Stimulated activated effector memory CD8-positive, alpha-beta T cell treated with anti-CD3 and anti-CD28 coated beads, Interleukin-12 subunit alpha, Interleukin-12 subunit beta, amount 100 ng/mL, for 72 hours (primary cell): ENCODE measurements around the gene PRRX2.
"Not testable (repeated sequence)": the region's sequence is repeated elsewhere in the genome, so short reads cannot be mapped to it uniquely, and the experiment has no call there.

Experiments
- ATAC-seq: fragments of 150-1000 bp; cut with Tn5 transposase; 2 replicates; pipeline ENCODE4 v1.10.0; 2021
- DNase-seq, 2 donors: peaks; one replicate each; pipeline ENCODE4 v3.0.0; 2021 to 2022; ENCODE audit warnings: low spot score in 2 of 2
- H3K27ac Mint-ChIP-seq: one replicate; pipeline ENCODE4 v1.8.0; 2022; ENCODE audit warnings: mild to moderate bottlenecking, mixed read lengths
- H3K36me3 Mint-ChIP-seq: one replicate; pipeline ENCODE4 v1.8.0; 2022; ENCODE audit warnings: mild to moderate bottlenecking, mixed read lengths
- H3K4me1 Mint-ChIP-seq: one replicate; pipeline ENCODE4 v1.8.0; 2022; ENCODE audit warnings: mixed read lengths
- H3K4me3 Mint-ChIP-seq: one replicate; pipeline ENCODE4 v1.8.0; 2022; ENCODE audit warnings: mild to moderate bottlenecking, mixed read lengths
- H3K9me3 Mint-ChIP-seq: one replicate; pipeline ENCODE4 v1.8.0; 2022; ENCODE audit warnings: mixed read lengths

PRRX2 gene

DNA sequence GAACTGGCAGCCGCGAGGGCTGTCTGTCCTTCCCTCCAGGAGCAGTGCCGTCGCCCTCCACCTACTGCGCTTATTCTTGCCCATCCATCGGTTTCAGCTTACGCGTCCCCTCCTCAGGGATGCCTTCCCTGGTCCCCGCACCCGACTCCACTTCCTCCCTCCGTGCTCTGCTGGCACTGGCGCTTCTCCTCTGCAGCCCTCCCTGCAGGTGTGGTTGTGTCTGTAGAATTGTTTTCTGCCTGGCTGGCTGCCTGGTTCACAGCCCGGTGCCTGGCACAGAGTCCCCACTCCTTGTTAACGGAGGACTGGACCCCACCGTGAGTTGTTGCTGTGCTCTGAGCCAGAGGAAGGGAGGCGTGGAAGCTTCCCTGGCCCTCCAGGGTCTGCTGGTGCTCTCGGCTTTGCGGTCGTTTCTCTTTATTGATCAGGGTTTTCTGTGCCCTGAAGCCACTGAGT, 33.7 kb upstream of the PRRX2 start:
- ATAC-seq (no peak), DNase-seq (no peak)
- Mint-ChIP-seq H3K27ac (peak overlapping the region; percentile 91), H3K9me3 (no peaks in the 10 kb centered on the region), H3K36me3 (peaks cover 91% of the 10 kb centered on the region), H3K4me3 (peak overlapping the region; percentile 52), H3K4me1 (peaks cover 54% of the 10 kb centered on the region)

DNA sequence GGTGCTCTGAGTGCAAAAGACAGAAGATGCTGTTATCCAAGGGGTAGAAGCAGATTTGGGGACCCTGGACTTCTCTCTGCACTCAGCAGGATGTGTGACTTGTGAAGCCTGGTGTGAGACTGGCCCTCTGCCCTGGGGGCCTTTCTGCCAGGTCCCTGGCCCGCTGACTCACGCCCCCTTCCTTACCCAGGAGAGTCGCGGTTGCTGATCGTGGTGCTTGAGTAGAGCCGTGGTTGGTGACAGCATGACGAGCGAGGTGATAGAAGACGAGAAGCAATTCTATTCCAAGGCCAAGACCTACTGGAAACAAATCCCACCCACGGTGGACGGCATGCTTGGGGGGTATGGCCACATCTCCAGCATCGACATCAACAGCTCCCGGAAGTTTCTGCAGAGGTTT, 33.0 kb upstream of the PRRX2 start:
- peak overlapping the region; percentile 91 for H3K27ac Mint-ChIP-seq
- peaks cover 46% of the 10 kb centered on the region for H3K4me1 Mint-ChIP-seq
- H3K4me3 Mint-ChIP-seq, result no peak overlapping the region

DNA sequence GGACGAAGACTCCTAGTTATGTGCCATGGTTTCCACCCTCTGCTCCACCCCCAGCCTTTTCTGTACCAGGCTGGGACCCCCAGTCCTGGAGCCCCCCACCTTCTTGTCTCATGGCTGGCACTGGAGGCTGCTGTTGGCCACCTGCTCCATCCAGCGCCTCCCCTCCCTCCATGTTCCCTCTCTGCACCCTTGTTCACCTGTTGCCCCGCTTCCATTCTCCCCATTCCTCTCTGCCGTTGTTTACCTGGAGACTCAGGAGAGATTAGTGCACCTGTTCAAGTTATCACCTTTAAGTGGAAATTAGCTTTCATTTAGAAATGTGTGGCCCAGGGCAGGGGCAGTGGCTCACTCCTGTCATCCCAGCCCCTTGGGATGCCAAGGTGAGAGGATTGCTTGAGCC, 32.2 kb upstream of the PRRX2 start:
- Mint-ChIP-seq H3K36me3 (peaks cover 92% of the 10 kb centered on the region), H3K27ac (peak overlapping the region; percentile 91), H3K4me1 (peaks cover 47% of the 10 kb centered on the region), H3K9me3 (no peaks in the 10 kb centered on the region), H3K4me3 (no peak overlapping the region)
- DNase-seq (no peak), ATAC-seq (no peak)

More for the DNA sequence above, 33.0 kb upstream of the PRRX2 start:
- ATAC-seq, result no peak
- H3K9me3 Mint-ChIP-seq, result no peaks in the 10 kb centered on the region
- DNase-seq, result no peak
- H3K36me3 Mint-ChIP-seq, result peaks cover 92% of the 10 kb centered on the region

DNA sequence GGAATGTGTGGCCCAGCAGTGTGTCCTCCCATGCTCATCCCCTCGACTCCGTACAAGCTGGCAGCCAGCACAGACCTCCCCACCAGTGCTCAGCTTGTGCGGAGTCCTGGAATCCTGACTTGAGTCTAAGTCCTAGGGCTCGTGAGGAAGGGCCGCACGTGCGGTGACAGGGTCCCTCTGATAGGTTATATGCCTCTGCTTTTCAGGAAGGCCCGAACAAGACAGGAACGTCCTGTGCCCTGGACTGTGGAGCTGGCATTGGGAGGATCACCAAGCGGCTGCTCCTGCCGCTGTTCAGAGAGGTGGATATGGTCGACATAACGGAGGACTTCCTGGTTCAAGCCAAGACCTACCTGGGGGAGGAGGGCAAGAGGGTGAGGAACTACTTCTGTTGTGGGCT, 31.6 kb upstream of the PRRX2 start:
- no peak overlapping the region for H3K27ac Mint-ChIP-seq
- no peaks in the 10 kb centered on the region for H3K9me3 Mint-ChIP-seq
- peaks cover 47% of the 10 kb centered on the region for H3K4me1 Mint-ChIP-seq
- DNase-seq, result no peak
- no peak overlapping the region for H3K4me3 Mint-ChIP-seq
- ATAC-seq, result no peak
- peaks cover 91% of the 10 kb centered on the region for H3K36me3 Mint-ChIP-seq

DNA sequence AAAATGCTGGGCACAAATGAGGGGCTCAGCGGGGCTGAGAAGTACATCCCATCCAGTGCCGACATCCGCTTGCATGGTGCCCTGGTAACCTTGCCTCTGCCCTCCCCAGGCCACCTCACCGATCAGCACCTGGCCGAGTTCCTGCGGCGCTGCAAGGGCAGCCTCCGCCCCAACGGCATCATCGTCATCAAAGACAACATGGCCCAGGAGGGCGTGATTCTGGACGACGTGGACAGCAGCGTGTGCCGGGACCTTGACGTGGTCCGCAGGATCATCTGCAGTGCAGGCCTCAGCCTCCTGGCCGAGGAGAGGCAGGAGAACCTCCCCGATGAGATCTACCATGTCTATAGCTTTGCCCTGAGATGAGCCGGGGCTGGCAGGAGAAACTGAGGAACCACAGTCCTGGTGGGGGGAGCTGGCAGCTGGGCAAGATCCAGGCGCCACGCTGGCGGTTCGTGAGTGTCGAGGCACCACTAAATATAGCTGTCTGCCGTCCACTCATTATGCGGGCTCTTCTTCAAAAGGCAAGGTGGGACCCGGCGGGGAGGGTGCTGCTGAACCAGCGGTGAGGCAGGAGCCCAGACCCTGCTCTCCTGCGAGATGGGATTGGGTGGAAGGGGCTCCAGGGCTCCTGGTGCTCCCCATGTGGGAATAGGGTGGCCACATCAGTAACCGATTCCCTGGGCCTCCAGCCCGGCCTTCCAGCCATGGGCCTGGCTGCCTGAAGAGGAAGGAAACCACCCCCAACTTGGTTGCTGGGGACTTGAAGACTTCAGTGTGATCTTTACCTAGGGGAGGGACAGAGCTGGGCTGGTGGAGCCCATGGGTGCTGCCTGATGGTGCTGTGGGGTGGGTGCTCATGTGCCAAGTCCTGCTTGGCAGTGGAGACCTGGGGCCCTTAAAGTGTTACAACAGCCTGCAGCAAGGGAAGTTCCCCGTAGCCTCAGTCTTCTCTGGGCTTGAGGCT, 30.1 kb upstream of the PRRX2 start:
- Mint-ChIP-seq H3K4me1 (peaks cover 44% of the 10 kb centered on the region), H3K36me3 (peaks cover 76% of the 10 kb centered on the region), H3K9me3 (no peaks in the 10 kb centered on the region), H3K27ac (no peak overlapping the region), H3K4me3 (no peak overlapping the region)
- DNase-seq (no peak), ATAC-seq (no peak)

DNA sequence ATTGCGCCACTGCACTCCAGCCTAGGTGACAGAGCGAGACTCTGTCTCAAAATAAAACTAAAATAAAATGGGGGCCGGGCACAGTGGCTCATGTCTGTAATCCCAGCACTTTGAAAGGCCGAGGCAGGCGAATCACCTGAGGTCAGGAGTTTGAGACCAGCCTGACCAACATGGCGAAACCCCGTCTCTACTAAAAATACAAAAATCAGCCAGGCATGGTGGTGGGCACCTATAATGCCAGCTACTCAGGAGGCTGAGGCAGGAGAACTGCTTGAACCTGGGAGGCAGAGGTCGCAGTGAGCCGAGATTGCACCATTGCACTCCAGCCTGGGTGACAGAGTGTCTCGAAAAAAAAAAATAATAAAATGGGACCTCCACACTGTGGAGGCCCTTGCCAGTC, 29.1 kb upstream of the PRRX2 start:
- peaks cover 82% of the 10 kb centered on the region for H3K36me3 Mint-ChIP-seq

DNA sequence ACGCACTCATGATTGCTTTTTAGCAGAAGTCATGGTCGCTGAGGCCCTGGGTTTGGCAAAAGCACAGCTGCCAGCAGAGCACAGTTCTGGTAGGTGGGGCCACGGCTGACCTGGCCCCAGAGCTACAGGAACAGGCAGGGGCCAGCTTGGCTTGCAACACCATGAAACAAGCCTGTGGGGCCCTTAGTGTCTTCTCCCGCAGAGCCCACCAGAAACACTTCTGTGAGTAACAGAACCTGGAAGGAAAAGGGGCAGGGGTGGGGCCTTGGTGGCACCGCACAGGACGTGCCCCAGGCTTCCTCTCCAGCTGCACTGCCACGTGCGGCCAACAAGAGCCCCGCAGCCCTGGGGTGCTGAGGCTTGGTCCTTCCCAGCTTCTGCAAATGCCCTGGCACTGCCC, 28.3 kb upstream of the PRRX2 start:
- H3K9me3 Mint-ChIP-seq, result no peaks in the 10 kb centered on the region
- H3K27ac Mint-ChIP-seq, result no peak overlapping the region

More for the DNA sequence above, 29.1 kb upstream of the PRRX2 start:
- H3K4me1 Mint-ChIP-seq, result peaks cover 44% of the 10 kb centered on the region
- not testable (repeated sequence) for ATAC-seq, DNase-seq, H3K4me3 Mint-ChIP-seq, H3K27ac Mint-ChIP-seq, H3K9me3 Mint-ChIP-seq

DNA sequence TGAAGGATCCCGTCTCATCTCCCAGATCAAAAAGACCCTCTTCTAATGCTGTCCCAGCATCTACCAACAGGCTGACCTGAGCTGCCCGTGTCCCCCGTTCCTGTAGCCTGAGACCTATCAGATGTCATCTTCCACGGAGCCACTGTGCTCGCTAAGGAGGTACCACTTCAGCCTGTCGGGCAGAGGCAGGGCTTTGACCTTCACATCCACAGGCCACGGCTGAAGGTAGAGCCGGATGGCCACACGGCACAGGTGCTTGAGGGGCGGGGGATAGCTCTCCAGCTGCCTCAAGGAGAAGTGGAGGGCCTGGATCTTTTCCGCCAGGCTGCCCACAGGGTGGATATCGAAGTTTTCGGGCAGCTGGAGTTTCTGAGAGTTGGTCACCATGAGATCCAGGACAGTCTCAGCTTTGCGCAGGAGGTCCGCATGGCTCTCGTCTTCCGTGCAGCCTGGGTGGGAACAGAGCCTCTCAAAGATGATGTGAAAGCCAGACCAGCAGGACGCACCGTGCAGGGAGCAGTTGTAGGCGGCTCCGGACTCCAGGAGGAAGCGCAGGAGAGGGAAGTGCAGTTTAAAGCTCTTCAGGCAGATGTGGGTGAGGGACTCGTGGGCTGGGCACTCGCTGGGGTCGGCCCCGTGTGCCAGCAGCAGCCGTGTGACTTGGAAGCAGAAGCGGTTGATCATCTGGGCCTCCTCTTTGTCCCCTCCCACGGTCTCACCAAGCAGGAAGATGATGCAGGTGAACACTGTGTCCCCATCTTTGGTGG, 27.6 kb upstream of the PRRX2 start:
- Mint-ChIP-seq H3K9me3 (no peaks in the 10 kb centered on the region), H3K27ac (peak overlapping the region; percentile 84), H3K36me3 (peaks cover 68% of the 10 kb centered on the region), H3K4me3 (no peak overlapping the region), H3K4me1 (peaks cover 33% of the 10 kb centered on the region)
- no peak for DNase-seq
- ATAC-seq, result no peak

More for the DNA sequence above, 28.3 kb upstream of the PRRX2 start:
- ATAC-seq (no peak), DNase-seq (no peak)
- H3K4me3 Mint-ChIP-seq, result no peak overlapping the region
- H3K4me1 Mint-ChIP-seq, result peaks cover 39% of the 10 kb centered on the region
- H3K36me3 Mint-ChIP-seq, result peaks cover 76% of the 10 kb centered on the region

DNA sequence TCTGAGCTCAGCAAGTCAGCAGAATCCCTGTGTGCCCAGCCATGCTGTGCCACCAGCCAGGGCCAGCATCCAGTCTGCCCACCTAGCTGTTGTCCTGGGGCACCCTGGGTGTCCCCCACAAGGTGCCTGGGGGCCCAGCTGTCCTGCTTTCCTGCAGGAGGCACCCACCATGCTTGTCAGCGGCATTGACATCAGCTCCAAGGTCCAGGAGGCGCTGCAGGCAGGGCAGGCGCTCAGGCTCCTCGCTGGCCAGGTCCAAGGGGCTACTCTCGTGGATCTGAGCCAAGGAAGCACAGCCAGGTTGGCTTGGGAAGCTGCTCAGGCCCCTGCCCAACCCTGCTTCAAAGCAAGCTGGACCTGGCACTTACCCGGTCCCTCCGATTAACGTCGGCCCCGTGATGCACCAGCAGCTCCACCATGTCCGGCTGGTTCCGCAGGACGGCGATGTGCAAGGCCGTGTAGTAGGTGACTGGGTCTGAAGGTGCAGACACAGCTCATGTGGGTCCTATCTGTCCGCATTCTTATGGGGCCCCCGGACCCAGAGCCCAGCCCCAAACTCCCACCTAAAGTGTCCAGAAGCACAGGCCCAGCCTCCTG, 26.3 kb upstream of the PRRX2 start:
- Mint-ChIP-seq H3K36me3 (peaks cover 56% of the 10 kb centered on the region), H3K4me1 (peaks cover 33% of the 10 kb centered on the region), H3K9me3 (no peaks in the 10 kb centered on the region), H3K27ac (peak overlapping the region; percentile 34), H3K4me3 (no peak overlapping the region)
- no peak for DNase-seq
- no peak for ATAC-seq

DNA sequence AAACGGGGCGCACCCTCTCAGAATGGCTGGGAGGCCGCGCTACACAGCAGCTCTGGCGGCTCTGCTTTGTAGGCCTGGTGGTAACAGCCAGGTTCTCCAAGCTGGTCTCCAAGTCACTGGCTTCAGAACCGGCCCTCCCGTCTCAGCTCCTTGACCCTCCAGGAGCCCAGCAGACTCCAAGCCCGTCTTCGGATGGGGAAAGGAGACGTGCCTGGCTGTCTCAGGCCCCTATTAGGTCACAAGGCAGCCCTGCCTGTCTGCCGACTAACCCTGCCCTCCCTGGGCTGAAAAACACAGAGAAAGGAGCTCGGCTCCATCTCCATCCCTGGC, 25.7 kb upstream of the PRRX2 start:
- DNase-seq (no peak), ATAC-seq (no peak)
- peaks cover 50% of the 10 kb centered on the region for H3K36me3 Mint-ChIP-seq
- H3K9me3 Mint-ChIP-seq, result no peaks in the 10 kb centered on the region
- H3K4me1 Mint-ChIP-seq, result peaks cover 33% of the 10 kb centered on the region
- H3K4me3 Mint-ChIP-seq, result peak overlapping the region; percentile 83
- peak overlapping the region; percentile 34 for H3K27ac Mint-ChIP-seq

DNA sequence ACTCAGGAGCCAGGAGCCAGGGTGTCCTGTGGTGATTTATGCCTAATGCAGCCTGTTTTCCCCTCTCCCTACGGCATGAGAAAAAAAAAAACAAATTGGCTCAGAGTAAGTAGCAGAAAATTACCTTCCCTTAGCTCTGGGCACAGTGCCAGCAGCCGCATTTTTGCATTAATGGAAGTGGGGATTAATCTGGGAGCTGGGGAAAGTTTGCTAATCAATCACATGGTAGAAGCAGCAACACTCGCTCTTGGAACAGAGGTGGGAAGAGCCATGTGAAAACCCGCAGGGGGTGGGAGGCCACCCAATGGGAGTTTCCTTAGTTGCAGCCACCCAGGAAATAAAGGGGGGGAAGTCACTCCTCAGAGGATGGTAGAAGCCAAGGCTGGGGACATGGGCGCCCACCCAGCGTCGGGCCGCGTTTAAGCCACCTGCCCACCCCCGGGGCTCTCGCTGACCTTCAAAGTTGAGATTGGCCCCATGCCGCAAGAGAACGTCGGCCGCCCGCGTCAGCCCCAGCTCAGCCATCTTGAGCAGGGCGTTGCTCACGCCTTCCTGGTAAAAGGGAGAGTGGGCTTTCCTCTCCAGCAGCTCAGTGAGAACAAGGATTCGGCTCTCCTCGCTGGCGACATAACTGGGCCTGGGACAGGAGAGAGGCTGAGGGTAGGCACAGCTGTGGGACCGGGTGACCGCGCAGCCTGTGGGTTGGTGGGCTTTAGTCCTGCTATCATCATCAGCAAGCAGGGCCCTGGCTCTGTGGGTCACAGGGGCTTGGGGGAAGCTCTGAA, 25.2 kb upstream of the PRRX2 start:
- ATAC-seq (no peak), DNase-seq (no peak)
- Mint-ChIP-seq H3K4me1 (peaks cover 33% of the 10 kb centered on the region), H3K9me3 (no peaks in the 10 kb centered on the region), H3K4me3 (peak overlapping the region; percentile 83), H3K36me3 (peaks cover 44% of the 10 kb centered on the region), H3K27ac (peak overlapping the region; percentile 83)

DNA sequence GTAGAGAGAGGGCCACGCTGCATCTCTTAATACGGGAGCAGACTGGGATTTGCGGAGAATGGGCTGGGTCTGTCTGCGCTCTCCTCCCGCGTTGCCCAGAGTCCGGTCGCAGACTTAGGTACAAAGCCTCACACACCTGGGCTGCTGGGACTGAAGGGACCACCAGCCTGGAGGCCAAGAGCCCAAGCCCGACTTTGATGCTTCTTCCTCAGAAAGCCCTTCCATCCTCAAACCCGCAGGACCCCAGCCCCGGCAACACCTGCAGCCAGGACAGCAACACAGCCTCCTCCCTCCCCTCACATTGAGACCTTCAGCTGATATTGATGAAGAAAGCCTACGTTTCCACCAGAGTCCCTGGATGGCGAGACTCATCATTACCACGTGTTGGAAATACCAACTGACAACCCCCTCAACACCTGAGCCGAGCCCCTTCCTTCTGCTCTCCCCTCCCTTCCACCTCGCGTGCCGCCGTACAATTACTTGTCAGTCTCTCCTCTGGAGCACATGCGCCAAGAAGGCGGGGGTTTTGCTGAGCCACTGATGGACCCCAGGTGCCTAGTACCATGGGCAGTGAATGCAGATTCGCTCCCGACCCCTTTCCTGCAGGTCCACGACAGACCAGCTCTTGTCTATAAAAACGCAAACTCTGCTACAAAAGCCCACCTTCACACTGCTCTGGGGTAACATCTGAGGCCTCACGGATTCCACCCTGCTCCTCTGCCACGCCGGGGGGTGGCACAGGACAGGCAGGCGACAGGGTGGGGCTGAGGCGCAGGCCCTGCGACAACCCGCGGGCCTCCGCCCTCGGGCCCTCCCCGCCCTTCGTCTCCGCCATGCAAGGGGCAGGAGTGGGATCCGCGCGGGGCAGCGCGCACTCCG, 24.3 kb upstream of the PRRX2 start:
- DNase-seq, result no peak
- peaks cover 33% of the 10 kb centered on the region for H3K4me1 Mint-ChIP-seq
- ATAC-seq, result peak; percentile 41
- H3K27ac Mint-ChIP-seq, result peak overlapping the region; percentile 83
- peak overlapping the region; percentile 83 for H3K4me3 Mint-ChIP-seq
- no peaks in the 10 kb centered on the region for H3K9me3 Mint-ChIP-seq
- H3K36me3 Mint-ChIP-seq, result peaks cover 36% of the 10 kb centered on the region

DNA sequence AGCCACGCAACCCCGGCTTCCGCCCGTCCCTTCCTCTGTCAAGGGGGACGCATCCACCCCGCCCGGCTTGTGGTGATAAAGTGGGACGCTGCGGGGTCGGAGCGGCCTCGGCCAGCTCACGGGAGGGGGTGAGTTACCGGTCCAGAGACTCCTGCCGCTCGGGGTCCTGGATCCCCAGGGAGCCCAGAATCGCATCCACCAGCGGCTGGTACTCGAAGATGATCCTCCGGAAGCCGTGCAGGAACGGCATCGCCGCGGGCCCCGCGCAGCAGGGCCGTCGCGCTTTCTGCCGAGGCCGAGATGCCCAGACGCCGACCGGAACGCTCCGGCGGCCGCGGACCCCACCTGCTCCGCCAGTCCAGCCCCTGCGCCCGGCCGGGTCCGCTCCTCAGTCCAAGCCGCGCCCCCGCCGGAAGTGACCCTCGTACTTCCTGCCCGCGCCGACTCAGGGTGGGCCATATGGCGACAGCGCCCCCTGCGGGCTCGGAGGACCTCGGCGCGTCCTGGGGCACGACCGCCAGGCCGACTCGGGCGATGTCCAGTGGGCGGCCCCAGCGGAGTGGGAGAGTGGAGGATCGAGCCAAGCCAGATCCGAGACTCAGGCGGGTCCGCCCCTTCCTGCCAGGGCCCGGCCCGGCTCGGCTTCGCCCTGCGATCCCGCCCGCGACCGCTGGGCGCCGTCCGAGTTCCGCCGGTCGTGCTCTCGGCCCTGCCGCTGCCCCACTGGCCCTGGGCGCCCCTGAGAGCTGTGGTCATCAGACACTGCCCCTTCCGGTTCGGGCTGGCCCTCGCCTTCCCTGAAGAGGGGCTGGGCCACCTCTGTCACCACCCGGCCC, 23.5 kb upstream of the PRRX2 start, which contains the start of gene ASB6:
TSS of gene ASB6 (minus strand) at position 402 of the 836 bp plus-strand sequence. CDS start at position 250, 152 bp downstream.
- peak within 1 kb of the TSS; percentile 83 for H3K27ac Mint-ChIP-seq
- H3K4me1 Mint-ChIP-seq, result peaks cover 33% of the 10 kb centered on the region
- H3K36me3 Mint-ChIP-seq, result peaks cover 27% of the 10 kb centered on the region
- no peaks in the 10 kb centered on the region for H3K9me3 Mint-ChIP-seq
- ATAC-seq (peak; percentile 97), DNase-seq (peak; percentile 100)
- peak within 1 kb of the TSS; percentile 83 for H3K4me3 Mint-ChIP-seq
